ENCODE results near the gene DMAP1. TPM values are rescaled to one million over a fixed set of nuclear protein-coding genes. Genes with fewer than 3 reads are reported as not detected.

Gene DMAP1
- total and polyA plus RNA-seq, 2 donors from 2014 or later: 43.0 to 62.0 TPM

GRCh38 chr1:44243782-44244495 lies 30.7 kb downstream of the DMAP1 start:
- H3K9me3 ChIP-seq (ENCODE audit: control insufficient read depth in 2 of 3, insufficient read depth in 1 of 3, low read length in 3 of 3): no peaks in the 10 kb centered on the region
- intact Hi-C loops (cut with DNase I): no loop called here
- no peak for DNase-seq
- H3K27ac ChIP-seq (ENCODE audit: low read depth in 2 of 2, low read length in 2 of 2): no peak overlapping the region
- H3K4me1 ChIP-seq (ENCODE audit: control insufficient read depth in 2 of 3, insufficient read depth in 2 of 3, low read depth in 1 of 3, low read length in 3 of 3): peaks cover 0 to 23% (median 18%) of the 10 kb centered on the region in 3 donors
- H3K36me3 ChIP-seq (ENCODE audit: control insufficient read depth in 2 of 3, insufficient read depth in 3 of 3, low read length in 3 of 3): peaks cover 0 to 15% (median 5%) of the 10 kb centered on the region in 3 donors
- H3K27me3 ChIP-seq (ENCODE audit: control insufficient read depth, insufficient read depth, low read length): no peaks in the 10 kb centered on the region
- H3K9ac ChIP-seq (ENCODE audit: low read length in 3 of 3): no peak overlapping the region
- H3K4me3 ChIP-seq (ENCODE audit: low read length in 3 of 3): no peak overlapping the region
- no peak for TF ChIP-seq CTCF (IDR thresholded peaks at IDR 0.05; ENCODE audit: borderline replicate concordance, extremely low read depth, insufficient read depth)
- no peak for FAIRE-seq

- intact Hi-C loops (cut with DNase I): no loop called here
- Histone ChIP-seq H3K4me1 (ENCODE audit: control insufficient read depth in 2 of 3, insufficient read depth in 2 of 3, low read depth in 1 of 3, low read length in 3 of 3) (peaks cover 0 to 13% (median 8%) of the 10 kb centered on the region in 3 donors), H3K27ac (ENCODE audit: low read depth in 2 of 2, low read length in 2 of 2) (no peak overlapping the region), H3K27me3 (ENCODE audit: control insufficient read depth, insufficient read depth, low read length) (no peaks in the 10 kb centered on the region), H3K36me3 (ENCODE audit: control insufficient read depth in 2 of 3, insufficient read depth in 3 of 3, low read length in 3 of 3) (peaks cover 0 to 15% (median 5%) of the 10 kb centered on the region in 3 donors), H3K9ac (ENCODE audit: low read length in 3 of 3) (no peak overlapping the region), H3K9me3 (ENCODE audit: control insufficient read depth in 2 of 3, insufficient read depth in 1 of 3, low read length in 3 of 3) (no peaks in the 10 kb centered on the region), H3K4me3 (ENCODE audit: low read length in 3 of 3) (no peak overlapping the region)
- peak in 4 of 5 donors; percentile 64 to 76 (median 66) for DNase-seq
- TF ChIP-seq CTCF (IDR thresholded peaks at IDR 0.05; ENCODE audit: borderline replicate concordance, extremely low read depth, insufficient read depth): no peak
- no peak for FAIRE-seq
Observed at GRCh38 chr1:44244986-44245385, 31.7 kb downstream of the DMAP1 start.

GRCh38 chr1:44246806-44247205 lies 33.5 kb downstream of the DMAP1 start:
- Histone ChIP-seq H3K36me3 (ENCODE audit: control insufficient read depth in 2 of 3, insufficient read depth in 3 of 3, low read length in 3 of 3) (peaks cover 0 to 15% (median 8%) of the 10 kb centered on the region in 3 donors), H3K4me1 (ENCODE audit: control insufficient read depth in 2 of 3, insufficient read depth in 2 of 3, low read depth in 1 of 3, low read length in 3 of 3) (peaks cover 0 to 3% (median 0%) of the 10 kb centered on the region in 3 donors), H3K27me3 (ENCODE audit: control insufficient read depth, insufficient read depth, low read length) (no peaks in the 10 kb centered on the region), H3K9me3 (ENCODE audit: control insufficient read depth in 2 of 3, insufficient read depth in 1 of 3, low read length in 3 of 3) (no peaks in the 10 kb centered on the region), H3K4me3 (ENCODE audit: low read length in 3 of 3) (no peak overlapping the region), H3K9ac (ENCODE audit: low read length in 3 of 3) (no peak overlapping the region), H3K27ac (ENCODE audit: low read depth in 2 of 2, low read length in 2 of 2) (no peak overlapping the region)
- intact Hi-C loops (cut with DNase I): no loop called here
- DNase-seq (no peak), FAIRE-seq (no peak)
- TF ChIP-seq CTCF (IDR thresholded peaks at IDR 0.05; ENCODE audit: borderline replicate concordance, extremely low read depth, insufficient read depth): no peak

All from kidney (tissue), 14 donors.